Keratinocyte (primary cell): Measurements from ENCODE around the gene POLD2. TPM values are rescaled to one million over a fixed set of nuclear protein-coding genes. Genes with fewer than 3 reads are reported as not detected.

Experiments
- DNase-seq: peaks from one replicate; pipeline ENCODE4 v3.0.0-alpha.2; 2011; ENCODE audit warnings: low read depth, missing footprints, low spot score
- FAIRE-seq: peaks from 2 replicates; lab custom pipeline; 2011; peaks lifted over from hg19 to GRCh38; lab: Jason Lieb, UNC
- H2AFZ ChIP-seq: 2 replicates; pipeline ENCODE4 v1.6.0; 2012; ENCODE audit warnings: low read length, control low read depth, inconsistent platforms; ENCODE audit not compliant: control insufficient read depth
- H3K27ac ChIP-seq: 2 replicates; pipeline ENCODE4 v1.5.1; 2011; ENCODE audit warnings: low read length; ENCODE audit not compliant: control insufficient read depth, insufficient read depth
- H3K27me3 ChIP-seq: 3 replicates; pipeline ENCODE4 v1.6.0; 2011; ENCODE audit warnings: low read length; ENCODE audit not compliant: control insufficient read depth, insufficient read depth; ENCODE audit errors: extremely low read depth
- H3K36me3 ChIP-seq, 2 experiments: 2 replicates in 1 of 2; 3 replicates in 1 of 2; pipeline ENCODE4 v1.5.1; 2011; ENCODE audit warnings: low read length in 2 of 2, mild to moderate bottlenecking in 1 of 2; ENCODE audit not compliant: control insufficient read depth in 2 of 2, insufficient read depth in 2 of 2; ENCODE audit errors: extremely low read depth in 1 of 2
- H3K4me1 ChIP-seq: 3 replicates; pipeline ENCODE4 v1.5.1; 2011; ENCODE audit warnings: low read length; ENCODE audit not compliant: control insufficient read depth, insufficient read depth; ENCODE audit errors: extremely low read depth
- H3K4me2 ChIP-seq: 3 replicates; pipeline ENCODE4 v1.6.0; 2011; ENCODE audit warnings: low read depth, low read length; ENCODE audit not compliant: control insufficient read depth, insufficient read depth; ENCODE audit errors: extremely low read depth
- H3K4me3 ChIP-seq, 3 experiments: fragments of 200-600 bp in 1 of 3; sonication (generic) in 1 of 3; 2 replicates in 2 of 3; 3 replicates in 1 of 3; pipeline ENCODE4 v1.5.1; 2011 to 2016; ENCODE audit warnings: low read length in 3 of 3, mild to moderate bottlenecking in 3 of 3, control low read depth in 2 of 3, inconsistent platforms in 1 of 3, low read depth in 1 of 3, mixed read lengths in 1 of 3, mixed run types in 1 of 3, moderate library complexity in 1 of 3; ENCODE audit not compliant: control insufficient read depth in 2 of 3, insufficient read depth in 2 of 3; ENCODE audit errors: extremely low read depth in 1 of 3
- H3K79me2 ChIP-seq: 2 replicates; pipeline ENCODE4 v1.6.0; 2012; ENCODE audit warnings: low read length; ENCODE audit not compliant: control insufficient read depth, insufficient read depth
- H3K9ac ChIP-seq: 3 replicates; pipeline ENCODE4 v1.6.0; 2011; ENCODE audit warnings: low read length; ENCODE audit not compliant: control insufficient read depth, insufficient read depth; ENCODE audit errors: extremely low read depth
- H3K9me1 ChIP-seq: 3 replicates; pipeline ENCODE4 v1.6.0; 2011; ENCODE audit warnings: low read length; ENCODE audit not compliant: control insufficient read depth, insufficient read depth; ENCODE audit errors: extremely low read depth
- H3K9me3 ChIP-seq: 2 replicates; pipeline ENCODE4 v1.5.1; 2012; ENCODE audit warnings: low read depth, low read length; ENCODE audit not compliant: control insufficient read depth
- H4K20me1 ChIP-seq: 3 replicates; pipeline ENCODE4 v1.6.0; 2011; ENCODE audit warnings: low read length; ENCODE audit not compliant: control insufficient read depth, insufficient read depth; ENCODE audit errors: extremely low read depth
- EZH2 ChIP-seq: IDR thresholded peaks from one replicate; pipeline ENCODE4 v1.6.1; 2012; ENCODE audit warnings: inconsistent platforms, mild to moderate bottlenecking, low read length, moderate library complexity
- dilution Hi-C: fragments of 300-500 bp; cut with MboI; formaldehyde crosslinking; loops from one replicate; pipeline ENCODE4 v1.7.0; 2020; ENCODE audit warnings: low sequenced_read_pairs; ENCODE audit not compliant: extremely low pct_ligation_motif_present
- polyA plus RNA-seq, 5 experiments: library from polyadenylated mRNA; depleted of rRNA in 3 of 5; stranded (reverse) in 3 of 5; stranded (forward) in 1 of 5; unstranded in 1 of 5; fragments of >200 nt; gene quantifications; 1 replicate in 1 of 5; 2 replicates in 3 of 5; 3 replicates in 1 of 5; pipeline versions ENCODE4 v1.2.1 to v1.2.3, GENCODE V29; 2011 to 2012; ENCODE audit warnings: missing spikeins in 2 of 5, low read depth in 1 of 5, low replicate concordance in 1 of 5
- TF ChIP-seq, protein P1 (sequence below), 3 experiments: IDR thresholded peaks in 1 of 3; conservative IDR thresholded peaks in 1 of 3; optimal IDR thresholded peaks in 1 of 3; 2 replicates in 2 of 3; 3 replicates in 1 of 3; pipeline versions ENCODE3 to v1.5.1; 2011; ENCODE audit warnings: low read length in 3 of 3, mild to moderate bottlenecking in 3 of 3, moderate library complexity in 2 of 3, control low read depth in 1 of 3, inconsistent platforms in 1 of 3; ENCODE audit not compliant: insufficient read depth in 2 of 3; ENCODE audit errors: extremely low read depth in 1 of 3

Gene POLD2
- polyA plus RNA-seq, 1 donor (not counting 4 experiments of a cell fraction or from before 2014, with no cell fraction given): 158 TPM

- DNase-seq (no peak), FAIRE-seq (no peak)
- no peak overlapping the region for H3K4me3 ChIP-seq
- H3K36me3 ChIP-seq: no peaks in the 10 kb centered on the region
- H3K9me3 ChIP-seq: no peaks in the 10 kb centered on the region
- H3K9me1 ChIP-seq: no peaks in the 10 kb centered on the region
- no peaks in the 10 kb centered on the region for H3K79me2 ChIP-seq
- TF ChIP-seq, protein P1, sequence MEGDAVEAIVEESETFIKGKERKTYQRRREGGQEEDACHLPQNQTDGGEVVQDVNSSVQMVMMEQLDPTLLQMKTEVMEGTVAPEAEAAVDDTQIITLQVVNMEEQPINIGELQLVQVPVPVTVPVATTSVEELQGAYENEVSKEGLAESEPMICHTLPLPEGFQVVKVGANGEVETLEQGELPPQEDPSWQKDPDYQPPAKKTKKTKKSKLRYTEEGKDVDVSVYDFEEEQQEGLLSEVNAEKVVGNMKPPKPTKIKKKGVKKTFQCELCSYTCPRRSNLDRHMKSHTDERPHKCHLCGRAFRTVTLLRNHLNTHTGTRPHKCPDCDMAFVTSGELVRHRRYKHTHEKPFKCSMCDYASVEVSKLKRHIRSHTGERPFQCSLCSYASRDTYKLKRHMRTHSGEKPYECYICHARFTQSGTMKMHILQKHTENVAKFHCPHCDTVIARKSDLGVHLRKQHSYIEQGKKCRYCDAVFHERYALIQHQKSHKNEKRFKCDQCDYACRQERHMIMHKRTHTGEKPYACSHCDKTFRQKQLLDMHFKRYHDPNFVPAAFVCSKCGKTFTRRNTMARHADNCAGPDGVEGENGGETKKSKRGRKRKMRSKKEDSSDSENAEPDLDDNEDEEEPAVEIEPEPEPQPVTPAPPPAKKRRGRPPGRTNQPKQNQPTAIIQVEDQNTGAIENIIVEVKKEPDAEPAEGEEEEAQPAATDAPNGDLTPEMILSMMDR (optimal IDR thresholded peaks at IDR 0.05 in 1 of 3, IDR thresholded peaks at IDR 0.05 in 1 of 3, conservative IDR thresholded peaks at IDR 0.05 in 1 of 3; ENCODE audit: extremely low read depth in 1 of 3, insufficient read depth in 2 of 3, low read length in 3 of 3): no peak
- no peak for TF ChIP-seq EZH2
- dilution Hi-C loops: no loop called here
- no peaks in the 10 kb centered on the region for H3K27me3 ChIP-seq
- H2AFZ ChIP-seq: no peak overlapping the region
- no peak overlapping the region for H3K9ac ChIP-seq
- no peaks in the 10 kb centered on the region for H3K4me1 ChIP-seq
- H4K20me1 ChIP-seq: no peaks in the 10 kb centered on the region
- H3K4me2 ChIP-seq: no peak overlapping the region
- H3K27ac ChIP-seq: no peak overlapping the region
Observed at GRCh38 chr7:44094365-44094764, 29.0 kb downstream of the POLD2 start.

GRCh38 chr7:44093102-44093641, 30.2 kb downstream of the POLD2 start:
- Histone ChIP-seq H3K9ac (no peak overlapping the region), H3K36me3 (no peaks in the 10 kb centered on the region), H2AFZ (no peak overlapping the region), H3K4me3 (no peak overlapping the region), H3K79me2 (no peaks in the 10 kb centered on the region), H3K27me3 (no peaks in the 10 kb centered on the region), H3K4me1 (peaks cover 8% of the 10 kb centered on the region), H3K9me3 (no peaks in the 10 kb centered on the region), H3K4me2 (no peak overlapping the region), H4K20me1 (no peaks in the 10 kb centered on the region), H3K27ac (no peak overlapping the region), H3K9me1 (no peaks in the 10 kb centered on the region)
- no peak for TF ChIP-seq EZH2
- TF ChIP-seq, protein P1 (optimal IDR thresholded peaks at IDR 0.05 in 1 of 3, IDR thresholded peaks at IDR 0.05 in 1 of 3, conservative IDR thresholded peaks at IDR 0.05 in 1 of 3; ENCODE audit: extremely low read depth in 1 of 3, insufficient read depth in 2 of 3, low read length in 3 of 3): no peak
- dilution Hi-C loops: no loop called here
- no peak for DNase-seq
- FAIRE-seq: no peak
